Measurements from ENCODE around the gene DSCAML1.

The DSCAML1 gene

DNA sequence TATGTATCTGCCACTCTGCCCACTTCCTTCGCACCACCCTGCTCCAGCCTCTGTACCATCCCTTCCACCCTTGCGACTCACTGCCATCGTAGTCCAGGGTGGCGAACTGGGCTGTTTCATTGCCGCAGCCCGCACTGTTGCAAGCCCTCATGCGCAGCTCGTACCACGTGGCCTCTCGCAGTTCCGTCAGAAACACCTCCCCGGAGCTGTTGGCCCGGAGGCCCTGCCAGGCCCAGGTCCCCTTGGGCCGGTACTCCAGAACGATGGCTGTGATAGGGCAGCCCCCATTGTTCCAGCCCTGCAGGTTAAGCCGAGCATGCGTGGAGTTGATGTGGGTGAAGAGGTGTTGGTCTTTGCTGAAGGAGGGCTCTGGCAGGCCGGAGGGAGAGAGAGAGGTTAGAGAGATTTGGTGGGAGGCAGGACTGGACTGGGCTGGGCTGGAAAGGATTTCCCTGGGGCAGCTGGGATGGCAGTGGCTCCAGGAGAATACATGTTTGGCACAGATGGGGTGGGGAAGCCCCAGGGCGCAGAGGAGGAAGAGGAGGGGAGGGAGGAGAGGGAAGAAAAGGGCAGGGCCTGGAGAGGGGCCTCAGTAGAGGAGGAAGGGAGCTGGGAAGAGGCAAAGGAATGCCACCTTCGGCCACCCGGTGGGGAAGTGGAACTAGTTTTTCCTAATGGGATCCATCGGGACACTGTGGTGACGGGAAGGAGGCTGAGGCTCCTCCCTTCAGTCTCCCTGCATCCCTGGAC is 359.8 kb downstream of the DSCAML1 start:
- Histone ChIP-seq H3K36me3 (ENCODE audit: control insufficient read depth, insufficient read depth, low read length) (no peaks in the 10 kb centered on the region), H3K4me1 (ENCODE audit: control insufficient read depth, insufficient read depth, low read length, poor library complexity, severe bottlenecking) (no peaks in the 10 kb centered on the region), H3K4me3 (ENCODE audit: extremely low read depth, insufficient read depth, low read length, poor library complexity, severe bottlenecking) (no peak overlapping the region), H3K27ac (ENCODE audit: low read depth, low read length, severe bottlenecking) (no peak overlapping the region), H3K9me3 (ENCODE audit: control insufficient read depth, low read length) (no peaks in the 10 kb centered on the region)
- WGBS, 2 experiments (ENCODE audit: insufficient coverage in 2 of 2): 83 to 88% methylated on average over 22 to 23 of the region's 23 CpGs

DNA sequence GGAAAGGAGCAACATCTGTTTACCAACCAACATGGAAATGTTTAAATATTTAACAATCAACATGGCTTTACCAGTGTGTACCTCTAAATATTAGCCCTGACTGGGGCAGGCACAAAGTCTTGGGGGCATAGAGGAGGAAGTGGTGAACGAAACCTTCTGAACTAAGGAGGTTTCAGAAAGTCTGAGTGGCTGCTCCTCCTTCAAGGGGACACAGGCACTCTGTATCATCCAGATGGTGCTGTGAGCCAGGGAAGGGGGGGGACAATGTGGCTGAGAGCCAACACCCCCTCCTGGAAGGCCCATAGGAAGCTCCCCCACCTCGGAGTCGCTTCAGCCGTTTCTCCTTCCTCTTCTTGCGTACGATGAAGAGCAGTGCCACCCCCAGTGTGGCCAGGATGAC is 361.7 kb downstream of the DSCAML1 start:
- Histone ChIP-seq H3K9me3 (ENCODE audit: control insufficient read depth, low read length) (no peaks in the 10 kb centered on the region), H3K27ac (ENCODE audit: low read depth, low read length, severe bottlenecking) (no peak overlapping the region), H3K36me3 (ENCODE audit: control insufficient read depth, insufficient read depth, low read length) (no peaks in the 10 kb centered on the region), H3K4me3 (ENCODE audit: extremely low read depth, insufficient read depth, low read length, poor library complexity, severe bottlenecking) (no peak overlapping the region), H3K4me1 (ENCODE audit: control insufficient read depth, insufficient read depth, low read length, poor library complexity, severe bottlenecking) (no peaks in the 10 kb centered on the region)
- 80% methylated on average over 1 of the region's 6 CpGs for WGBS, 2 experiments (ENCODE audit: insufficient coverage in 2 of 2)

DNA sequence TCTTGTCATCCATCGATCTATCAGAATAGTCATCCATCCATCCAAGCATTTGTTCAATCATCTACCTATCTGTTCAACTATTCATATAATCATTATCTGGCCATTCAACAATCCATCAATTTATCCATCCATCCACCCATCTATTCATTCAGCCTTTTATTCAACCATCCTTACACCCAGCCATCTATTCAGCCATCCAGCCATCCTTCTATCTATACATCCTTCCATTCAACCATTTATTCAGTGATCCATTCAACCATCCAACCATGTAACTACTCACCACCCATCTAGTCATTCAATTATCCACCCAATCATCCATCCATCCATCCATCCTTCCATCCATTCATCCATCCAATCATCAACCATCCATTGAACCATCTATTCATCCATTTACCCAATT is 362.5 kb downstream of the DSCAML1 start:
- no peaks in the 10 kb centered on the region for H3K4me1 ChIP-seq (ENCODE audit: control insufficient read depth, insufficient read depth, low read length, poor library complexity, severe bottlenecking)
- H3K36me3 ChIP-seq (ENCODE audit: control insufficient read depth, insufficient read depth, low read length): no peaks in the 10 kb centered on the region
- no peak overlapping the region for H3K27ac ChIP-seq (ENCODE audit: low read depth, low read length, severe bottlenecking)
- no peak overlapping the region for H3K4me3 ChIP-seq (ENCODE audit: extremely low read depth, insufficient read depth, low read length, poor library complexity, severe bottlenecking)
- H3K9me3 ChIP-seq (ENCODE audit: control insufficient read depth, low read length): no peaks in the 10 kb centered on the region
- WGBS, 2 experiments (ENCODE audit: insufficient coverage in 2 of 2): 78 to 89% methylated on average over 1 of the region's 1 CpG

DNA sequence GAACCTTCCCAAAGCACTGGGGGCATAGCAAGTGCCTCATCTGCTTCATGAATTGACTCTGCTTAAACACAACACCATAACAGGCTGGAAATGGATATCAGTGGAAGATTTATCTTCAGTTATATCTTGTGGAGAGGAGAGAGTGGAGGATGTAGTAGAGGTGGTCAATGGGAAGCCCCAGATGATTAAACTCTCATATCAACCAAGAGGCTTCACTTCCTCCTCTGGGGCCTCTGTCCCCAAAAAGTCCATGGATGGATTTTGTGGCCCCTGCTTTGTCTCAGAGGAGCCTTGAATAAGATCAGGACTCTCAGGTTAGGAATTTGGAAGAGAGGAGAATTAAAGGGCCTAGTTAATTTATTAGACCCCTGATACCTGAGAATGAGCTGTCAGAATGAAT is 363.3 kb downstream of the DSCAML1 start:
- Histone ChIP-seq H3K9me3 (ENCODE audit: control insufficient read depth, low read length) (no peaks in the 10 kb centered on the region), H3K4me3 (ENCODE audit: extremely low read depth, insufficient read depth, low read length, poor library complexity, severe bottlenecking) (no peak overlapping the region), H3K27ac (ENCODE audit: low read depth, low read length, severe bottlenecking) (no peak overlapping the region), H3K4me1 (ENCODE audit: control insufficient read depth, insufficient read depth, low read length, poor library complexity, severe bottlenecking) (no peaks in the 10 kb centered on the region), H3K36me3 (ENCODE audit: control insufficient read depth, insufficient read depth, low read length) (no peaks in the 10 kb centered on the region)

GRCh38 chr11:117431436-117431835 is 365.6 kb downstream of the DSCAML1 start:
- Histone ChIP-seq H3K4me1 (ENCODE audit: control insufficient read depth, insufficient read depth, low read length, poor library complexity, severe bottlenecking) (no peaks in the 10 kb centered on the region), H3K9me3 (ENCODE audit: control insufficient read depth, low read length) (no peaks in the 10 kb centered on the region), H3K36me3 (ENCODE audit: control insufficient read depth, insufficient read depth, low read length) (no peaks in the 10 kb centered on the region), H3K27ac (ENCODE audit: low read depth, low read length, severe bottlenecking) (no peak overlapping the region), H3K4me3 (ENCODE audit: extremely low read depth, insufficient read depth, low read length, poor library complexity, severe bottlenecking) (no peak overlapping the region)
- 93 to 95% methylated on average over 5 to 7 of the region's 7 CpGs for WGBS, 2 experiments (ENCODE audit: insufficient coverage in 2 of 2)

- WGBS, 2 experiments (ENCODE audit: insufficient coverage in 2 of 2): 94 to 98% methylated on average over 13 to 15 of the region's 15 CpGs
- Histone ChIP-seq H3K36me3 (ENCODE audit: control insufficient read depth, insufficient read depth, low read length) (no peaks in the 10 kb centered on the region), H3K9me3 (ENCODE audit: control insufficient read depth, low read length) (no peaks in the 10 kb centered on the region), H3K4me1 (ENCODE audit: control insufficient read depth, insufficient read depth, low read length, poor library complexity, severe bottlenecking) (no peaks in the 10 kb centered on the region), H3K4me3 (ENCODE audit: extremely low read depth, insufficient read depth, low read length, poor library complexity, severe bottlenecking) (no peak overlapping the region), H3K27ac (ENCODE audit: low read depth, low read length, severe bottlenecking) (no peak overlapping the region)
These were observed 366.6 kb downstream of the DSCAML1 start for GRCh38 chr11:117430293-117430955.

- H3K4me1 ChIP-seq (ENCODE audit: control insufficient read depth, insufficient read depth, low read length, poor library complexity, severe bottlenecking): no peaks in the 10 kb centered on the region
- H3K36me3 ChIP-seq (ENCODE audit: control insufficient read depth, insufficient read depth, low read length): no peaks in the 10 kb centered on the region
- WGBS, 2 experiments (ENCODE audit: insufficient coverage in 2 of 2): 73 to 85% methylated on average over 2 to 5 of the region's 7 CpGs
- no peaks in the 10 kb centered on the region for H3K9me3 ChIP-seq (ENCODE audit: control insufficient read depth, low read length)
- H3K4me3 ChIP-seq (ENCODE audit: extremely low read depth, insufficient read depth, low read length, poor library complexity, severe bottlenecking): no peak overlapping the region
- H3K27ac ChIP-seq (ENCODE audit: low read depth, low read length, severe bottlenecking): no peak overlapping the region
These were observed 368.2 kb downstream of the DSCAML1 start for GRCh38 chr11:117428856-117429229.

- Histone ChIP-seq H3K4me1 (ENCODE audit: control insufficient read depth, insufficient read depth, low read length, poor library complexity, severe bottlenecking) (no peaks in the 10 kb centered on the region), H3K27ac (ENCODE audit: low read depth, low read length, severe bottlenecking) (no peak overlapping the region), H3K9me3 (ENCODE audit: control insufficient read depth, low read length) (no peaks in the 10 kb centered on the region), H3K36me3 (ENCODE audit: control insufficient read depth, insufficient read depth, low read length) (no peaks in the 10 kb centered on the region), H3K4me3 (ENCODE audit: extremely low read depth, insufficient read depth, low read length, poor library complexity, severe bottlenecking) (no peak overlapping the region)
- 94 to 96% methylated on average over 18 to 19 of the region's 32 CpGs for WGBS, 2 experiments (ENCODE audit: insufficient coverage in 2 of 2)
These were observed 368.7 kb downstream of the DSCAML1 start for GRCh38 chr11:117428186-117428855.

DNA sequence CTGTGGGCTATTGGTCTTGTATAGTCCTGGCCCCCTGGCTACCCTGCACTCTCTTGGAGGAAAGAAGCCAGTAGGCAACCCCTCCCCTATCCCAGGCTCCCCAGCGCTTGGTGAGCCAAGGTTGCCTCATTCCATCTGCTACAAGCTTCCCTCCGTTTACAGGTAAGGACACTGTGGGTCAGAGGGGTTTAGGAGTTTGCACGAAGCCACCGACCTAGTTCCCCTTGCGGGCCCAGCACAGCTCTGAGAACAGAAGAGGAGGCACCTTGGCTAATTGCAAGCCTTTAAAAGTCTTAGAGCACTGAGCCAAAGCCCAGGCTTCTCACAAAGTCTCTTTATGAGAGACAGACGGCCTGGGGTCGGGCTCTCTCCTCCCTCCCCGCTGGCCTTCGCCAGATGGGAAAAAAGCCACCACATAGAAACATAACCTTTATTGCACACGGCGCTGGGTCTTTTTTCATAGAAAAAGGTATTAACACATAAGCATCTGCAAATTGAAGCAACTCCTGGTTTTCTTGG is 369.6 kb downstream of the DSCAML1 start:
- H3K27ac ChIP-seq (ENCODE audit: low read depth, low read length, severe bottlenecking): no peak overlapping the region
- no peaks in the 10 kb centered on the region for H3K9me3 ChIP-seq (ENCODE audit: control insufficient read depth, low read length)
- 89 to 93% methylated on average over 3 to 11 of the region's 11 CpGs for WGBS, 2 experiments (ENCODE audit: insufficient coverage in 2 of 2)
- no peaks in the 10 kb centered on the region for H3K4me1 ChIP-seq (ENCODE audit: control insufficient read depth, insufficient read depth, low read length, poor library complexity, severe bottlenecking)
- H3K36me3 ChIP-seq (ENCODE audit: control insufficient read depth, insufficient read depth, low read length): no peaks in the 10 kb centered on the region
- H3K4me3 ChIP-seq (ENCODE audit: extremely low read depth, insufficient read depth, low read length, poor library complexity, severe bottlenecking): no peak overlapping the region

GRCh38 chr11:117426941-117427340 is 370.1 kb downstream of the DSCAML1 start:
- 94 to 95% methylated on average over 7 of the region's 7 CpGs for WGBS, 2 experiments (ENCODE audit: insufficient coverage in 2 of 2)
- Histone ChIP-seq H3K4me1 (ENCODE audit: control insufficient read depth, insufficient read depth, low read length, poor library complexity, severe bottlenecking) (no peaks in the 10 kb centered on the region), H3K4me3 (ENCODE audit: extremely low read depth, insufficient read depth, low read length, poor library complexity, severe bottlenecking) (no peak overlapping the region)

DNA sequence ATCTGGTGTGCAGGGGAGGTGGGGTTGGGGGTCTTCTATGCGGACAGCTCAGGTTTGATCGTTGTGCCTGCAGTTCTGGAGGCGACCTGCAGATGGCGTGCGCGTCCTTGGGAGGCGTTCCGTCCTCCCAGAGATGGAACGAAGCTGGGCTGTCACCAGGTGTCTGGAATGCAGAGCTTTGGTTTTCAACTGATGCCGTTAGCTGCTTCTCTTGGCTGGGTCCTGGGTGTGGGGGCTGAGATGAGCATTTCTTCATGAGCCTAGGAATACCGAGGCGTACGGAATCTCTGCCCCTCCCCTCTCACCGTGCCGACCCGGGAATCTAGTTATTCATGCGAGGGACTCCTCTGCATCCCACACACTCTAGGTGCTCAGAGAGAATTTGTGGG is 370.7 kb downstream of the DSCAML1 start:
- no peaks in the 10 kb centered on the region for H3K36me3 ChIP-seq (ENCODE audit: control insufficient read depth, insufficient read depth, low read length)
- no peaks in the 10 kb centered on the region for H3K4me1 ChIP-seq (ENCODE audit: control insufficient read depth, insufficient read depth, low read length, poor library complexity, severe bottlenecking)
- H3K9me3 ChIP-seq (ENCODE audit: control insufficient read depth, low read length): no peaks in the 10 kb centered on the region
- 3% methylated on average over 10 of the region's 17 CpGs for WGBS, 2 experiments (ENCODE audit: insufficient coverage in 2 of 2)
- no peak overlapping the region for H3K4me3 ChIP-seq (ENCODE audit: extremely low read depth, insufficient read depth, low read length, poor library complexity, severe bottlenecking)
- H3K27ac ChIP-seq (ENCODE audit: low read depth, low read length, severe bottlenecking): no peak overlapping the region

More at GRCh38 chr11:117426941-117427340, 370.1 kb downstream of the DSCAML1 start:
- H3K9me3 ChIP-seq (ENCODE audit: control insufficient read depth, low read length): no peaks in the 10 kb centered on the region
- no peak overlapping the region for H3K27ac ChIP-seq (ENCODE audit: low read depth, low read length, severe bottlenecking)
- H3K36me3 ChIP-seq (ENCODE audit: control insufficient read depth, insufficient read depth, low read length): no peaks in the 10 kb centered on the region
